ENCODE data around the gene SENP7. TPM values are rescaled to one million over a fixed set of nuclear protein-coding genes. Genes with fewer than 3 reads are reported as not detected.
A peak's percentile ranks its signal among the peaks of the same experiment; 100 is the strongest.
"Not testable (repeated sequence)": the region's sequence is repeated elsewhere in the genome, so short reads cannot be mapped to it uniquely, and the experiment has no call there.

SENP7 gene
- total RNA-seq, 1 donor from 2014 or later: 48.0 TPM

DNA sequence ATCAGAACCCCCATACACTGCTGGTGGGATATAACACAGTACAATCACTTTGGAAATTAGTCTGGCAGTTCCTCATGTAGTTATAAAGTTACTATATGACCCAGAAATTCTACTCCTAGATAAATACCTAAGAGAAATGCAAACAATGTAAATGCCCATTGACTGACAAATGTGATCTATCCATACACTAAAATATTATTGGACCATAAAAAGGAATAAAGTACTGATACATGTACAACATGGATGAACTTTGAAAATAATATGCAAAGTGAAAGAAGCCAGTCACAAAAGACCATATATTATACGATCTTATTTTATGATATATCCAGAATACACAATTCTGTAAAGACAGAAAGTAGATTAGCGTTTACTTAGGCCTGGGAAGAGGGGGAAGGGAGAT, 200.5 kb downstream of the SENP7 start:
- no peaks in the 10 kb centered on the region for H3K4me1 ChIP-seq
- Mint-ChIP-seq H3K27me3 (ENCODE audit: insufficient read depth, low read depth) (peaks cover 2% of the 10 kb centered on the region), H3K9me3 (peaks cover 15% of the 10 kb centered on the region), H3K4me3 (no peak overlapping the region), H3K27ac (no peak overlapping the region), H3K36me3 (peaks cover 3% of the 10 kb centered on the region), H3K4me1 (no peaks in the 10 kb centered on the region)
- no peaks in the 10 kb centered on the region for H3F3A ChIP-seq (ENCODE audit: low read depth)
- H2AFZ ChIP-seq (replicated peaks): no peak overlapping the region
- no peak overlapping the region for H3K9ac ChIP-seq
- no peak for TF ChIP-seq EZH2 (IDR thresholded peaks at IDR 0.05)
- TF ChIP-seq, protein P1, sequence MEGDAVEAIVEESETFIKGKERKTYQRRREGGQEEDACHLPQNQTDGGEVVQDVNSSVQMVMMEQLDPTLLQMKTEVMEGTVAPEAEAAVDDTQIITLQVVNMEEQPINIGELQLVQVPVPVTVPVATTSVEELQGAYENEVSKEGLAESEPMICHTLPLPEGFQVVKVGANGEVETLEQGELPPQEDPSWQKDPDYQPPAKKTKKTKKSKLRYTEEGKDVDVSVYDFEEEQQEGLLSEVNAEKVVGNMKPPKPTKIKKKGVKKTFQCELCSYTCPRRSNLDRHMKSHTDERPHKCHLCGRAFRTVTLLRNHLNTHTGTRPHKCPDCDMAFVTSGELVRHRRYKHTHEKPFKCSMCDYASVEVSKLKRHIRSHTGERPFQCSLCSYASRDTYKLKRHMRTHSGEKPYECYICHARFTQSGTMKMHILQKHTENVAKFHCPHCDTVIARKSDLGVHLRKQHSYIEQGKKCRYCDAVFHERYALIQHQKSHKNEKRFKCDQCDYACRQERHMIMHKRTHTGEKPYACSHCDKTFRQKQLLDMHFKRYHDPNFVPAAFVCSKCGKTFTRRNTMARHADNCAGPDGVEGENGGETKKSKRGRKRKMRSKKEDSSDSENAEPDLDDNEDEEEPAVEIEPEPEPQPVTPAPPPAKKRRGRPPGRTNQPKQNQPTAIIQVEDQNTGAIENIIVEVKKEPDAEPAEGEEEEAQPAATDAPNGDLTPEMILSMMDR (IDR thresholded peaks at IDR 0.05): no peak
- no peak for TF ChIP-seq EZH2phosphoT487 (IDR thresholded peaks at IDR 0.05)
- H3K27ac ChIP-seq: no peak overlapping the region
- H3K4me3 ChIP-seq: no peak overlapping the region
- no peak overlapping the region for H3K4me2 ChIP-seq
- H3K36me3 ChIP-seq: no peaks in the 10 kb centered on the region
- no peak for DNase-seq (ENCODE audit: low spot score)
- no peaks in the 10 kb centered on the region for H3K9me3 ChIP-seq (ENCODE audit: low read depth)
- no peaks in the 10 kb centered on the region for H3K27me3 ChIP-seq
- H3K79me2 ChIP-seq (ENCODE audit: low read depth): no peaks in the 10 kb centered on the region
- no peaks in the 10 kb centered on the region for H4K20me1 ChIP-seq (ENCODE audit: low read depth)

DNA sequence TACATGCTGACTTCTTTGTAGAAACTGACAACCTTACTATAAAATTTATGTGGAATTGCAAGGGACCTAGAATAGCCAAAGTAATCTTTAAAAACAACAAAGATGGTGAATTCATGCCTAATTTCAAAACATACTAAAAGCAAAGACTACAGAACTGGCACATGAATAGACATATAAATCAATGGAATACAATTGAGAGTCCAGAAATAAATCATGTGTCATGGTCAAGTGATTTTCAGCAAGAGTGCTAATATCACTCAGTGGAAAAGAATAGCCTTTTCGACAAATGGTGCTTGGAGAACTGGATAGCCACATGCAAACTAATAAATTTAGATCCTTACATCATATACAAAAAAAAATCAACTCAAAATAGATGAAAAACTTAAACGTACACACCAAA, 201.3 kb downstream of the SENP7 start:
- no peaks in the 10 kb centered on the region for H3K36me3 ChIP-seq
- H3K27me3 ChIP-seq: no peaks in the 10 kb centered on the region
- TF ChIP-seq EZH2phosphoT487 (IDR thresholded peaks at IDR 0.05) (no peak), EZH2 (IDR thresholded peaks at IDR 0.05) (no peak)
- TF ChIP-seq, protein P1 (IDR thresholded peaks at IDR 0.05): no peak
- no peaks in the 10 kb centered on the region for H3K9me3 ChIP-seq (ENCODE audit: low read depth)
- H2AFZ ChIP-seq (replicated peaks): no peak overlapping the region
- H3K4me3 ChIP-seq: no peak overlapping the region
- H3K79me2 ChIP-seq (ENCODE audit: low read depth): no peaks in the 10 kb centered on the region
- Mint-ChIP-seq H3K36me3 (peaks cover 3% of the 10 kb centered on the region), H3K27me3 (ENCODE audit: insufficient read depth, low read depth) (peaks cover 3% of the 10 kb centered on the region), H3K4me1 (no peaks in the 10 kb centered on the region), H3K27ac (no peak overlapping the region), H3K4me3 (no peak overlapping the region), H3K9me3 (peaks cover 21% of the 10 kb centered on the region)
- H3K27ac ChIP-seq: no peak overlapping the region
- DNase-seq (ENCODE audit: low spot score): no peak
- no peaks in the 10 kb centered on the region for H3F3A ChIP-seq (ENCODE audit: low read depth)
- no peaks in the 10 kb centered on the region for H3K4me1 ChIP-seq
- no peak overlapping the region for H3K9ac ChIP-seq
- H3K4me2 ChIP-seq: no peak overlapping the region
- no peaks in the 10 kb centered on the region for H4K20me1 ChIP-seq (ENCODE audit: low read depth)

DNA sequence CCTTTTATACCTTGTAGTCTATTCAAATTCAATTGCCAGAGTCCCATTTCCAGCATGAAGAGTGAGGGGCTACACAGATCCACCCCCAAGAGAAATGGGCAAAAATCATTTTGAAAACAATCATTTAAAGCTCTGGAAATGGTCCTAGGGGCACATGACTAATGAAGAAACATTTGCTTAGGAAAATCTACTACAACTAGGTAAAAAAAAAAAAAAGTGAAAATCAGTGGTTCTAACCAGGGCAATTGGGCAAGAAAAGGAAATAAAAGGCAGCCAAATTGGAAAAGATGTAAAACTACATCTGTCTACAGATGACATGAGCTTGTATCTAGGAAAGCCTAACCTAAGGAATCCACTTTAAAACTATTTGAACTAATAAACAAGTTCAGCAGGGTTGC, 202.0 kb downstream of the SENP7 start:
- Mint-ChIP-seq H3K36me3 (peaks cover 3% of the 10 kb centered on the region), H3K4me3 (no peak overlapping the region), H3K4me1 (no peaks in the 10 kb centered on the region), H3K9me3 (peaks cover 21% of the 10 kb centered on the region), H3K27ac (no peak overlapping the region), H3K27me3 (ENCODE audit: insufficient read depth, low read depth) (peaks cover 3% of the 10 kb centered on the region)
- TF ChIP-seq EZH2phosphoT487 (IDR thresholded peaks at IDR 0.05) (no peak), EZH2 (IDR thresholded peaks at IDR 0.05) (no peak)
- TF ChIP-seq, protein P1 (IDR thresholded peaks at IDR 0.05): no peak
- no peak overlapping the region for H3K4me2 ChIP-seq
- no peak overlapping the region for H2AFZ ChIP-seq (replicated peaks)
- H3K36me3 ChIP-seq: no peaks in the 10 kb centered on the region
- DNase-seq (ENCODE audit: low spot score): no peak
- H3K4me1 ChIP-seq: no peaks in the 10 kb centered on the region
- no peaks in the 10 kb centered on the region for H3K9me3 ChIP-seq (ENCODE audit: low read depth)
- H3F3A ChIP-seq (ENCODE audit: low read depth): no peaks in the 10 kb centered on the region
- H3K27ac ChIP-seq: no peak overlapping the region
- no peaks in the 10 kb centered on the region for H3K79me2 ChIP-seq (ENCODE audit: low read depth)
- H3K4me3 ChIP-seq: no peak overlapping the region
- no peaks in the 10 kb centered on the region for H3K27me3 ChIP-seq
- no peak overlapping the region for H3K9ac ChIP-seq
- no peaks in the 10 kb centered on the region for H4K20me1 ChIP-seq (ENCODE audit: low read depth)

DNA sequence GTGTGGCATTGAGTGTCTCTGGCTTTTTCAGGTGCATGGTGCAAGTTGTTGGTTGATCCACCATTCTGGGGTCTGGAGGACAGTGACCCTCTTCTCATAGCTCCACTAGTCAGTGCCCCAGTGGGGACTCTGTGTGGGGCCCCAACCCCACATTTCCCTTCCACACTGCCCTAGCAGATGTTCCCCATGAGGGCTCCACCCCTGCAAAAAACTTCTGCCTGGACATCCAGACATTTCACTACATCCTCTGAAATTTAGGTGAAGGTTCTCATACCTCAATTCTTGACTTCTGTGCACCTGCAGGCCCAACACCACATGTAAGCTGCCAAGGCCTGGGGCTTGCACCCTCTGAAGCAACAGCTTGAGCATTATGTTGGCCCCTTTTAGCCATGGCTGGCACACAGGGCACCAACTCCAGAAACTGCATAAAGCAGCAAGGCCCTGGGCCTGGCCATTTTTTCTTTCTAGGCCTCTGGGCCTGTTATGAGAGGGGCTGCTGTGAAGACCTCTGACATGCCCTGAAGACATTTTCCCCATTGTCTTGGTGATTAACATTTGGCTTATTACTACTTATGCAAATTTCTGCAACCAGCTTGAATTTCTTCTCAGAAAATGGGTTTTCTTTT, 204.8 kb downstream of the SENP7 start:
- H3K4me3 ChIP-seq; H3K27me3 Mint-ChIP-seq (ENCODE audit: insufficient read depth, low read depth); H3F3A ChIP-seq (ENCODE audit: low read depth); H3K36me3 ChIP-seq; H3K4me1 ChIP-seq; H3K27me3 ChIP-seq; H3K4me2 ChIP-seq; H3K9ac ChIP-seq; H3K27ac ChIP-seq; H2AFZ ChIP-seq (replicated peaks); H3K27ac Mint-ChIP-seq; H3K79me2 ChIP-seq (ENCODE audit: low read depth); H3K4me1 Mint-ChIP-seq; H3K36me3 Mint-ChIP-seq; H3K9me3 ChIP-seq (ENCODE audit: low read depth); H3K4me3 Mint-ChIP-seq; H4K20me1 ChIP-seq (ENCODE audit: low read depth): not testable (repeated sequence)
- H3K9me3 Mint-ChIP-seq: peaks cover 21% of the 10 kb centered on the region
- peak; percentile 9 for DNase-seq (ENCODE audit: low spot score)
